ENCODE data around the gene NEK9. TPM values are rescaled to one million over a fixed set of nuclear protein-coding genes. Genes with fewer than 3 reads are reported as not detected.

Gene NEK9
- total and polyA plus RNA-seq, 2 experiments from 2014 or later, result 16.3 to 31.1 TPM

- TF ChIP-seq REST (IDR thresholded peaks at IDR 0.05; ENCODE audit: unreplicated experiment), result no peak
- no peak for TF ChIP-seq ZNF114 (CRISPR knock-in tag; IDR thresholded peaks at IDR 0.05)
- TF ChIP-seq POLR2AphosphoS5 (IDR thresholded peaks at IDR 0.05; ENCODE audit: low read depth), result no peak
- no peak for TF ChIP-seq CTCF (conservative IDR thresholded peaks at IDR 0.05; ENCODE audit: low read depth in 2 of 2)
- no peak for TF ChIP-seq JUNB (IDR thresholded peaks at IDR 0.05; ENCODE audit: unreplicated experiment)
- TF ChIP-seq ZNF331 (CRISPR knock-in tag; IDR thresholded peaks at IDR 0.05; ENCODE audit: low read depth), result no peak
- TF ChIP-seq STAT1 (IDR thresholded peaks at IDR 0.05; ENCODE audit: unreplicated experiment), result no peak
- TF ChIP-seq EZH2 (IDR thresholded peaks at IDR 0.05; ENCODE audit: low read depth, unreplicated experiment), result no peak
Measured at GRCh38 chr14:75069811-75070145, 57.1 kb downstream of the NEK9 start (continued).

GRCh38 chr14:75069121-75069810 lies 57.6 kb downstream of the NEK9 start, which contains the start of gene ZC2HC1C:
TSS of gene ZC2HC1C (plus strand) at chr14:75069641. CDS start at chr14:75070574, 933 bp downstream.
- H3K4me3 ChIP-seq, result peak within 1 kb of the TSS; percentile 61
- Mint-ChIP-seq H3K9me3 (no peaks in the 10 kb centered on the region), H3K27me3 (ENCODE audit: insufficient read depth, low read depth, poor library complexity) (peaks cover 2% of the 10 kb centered on the region), H3K27ac (peak within 1 kb of the TSS; percentile 91), H3K36me3 (ENCODE audit: low read depth) (no peaks in the 10 kb centered on the region), H3K4me1 (peaks cover 7% of the 10 kb centered on the region; the same call in 2 of the 3 replicates), H3K4me3 (no peak within 1 kb of the TSS; the same call in 2 of the 3 replicates)
- no peaks in the 10 kb centered on the region for H3K36me3 ChIP-seq (ENCODE audit: insufficient read depth)
- H3K79me2 ChIP-seq (replicated peaks; ENCODE audit: insufficient read depth), result peaks cover 20% of the 10 kb centered on the region
- H3F3A ChIP-seq (replicated peaks; ENCODE audit: low read depth), result peaks cover 12% of the 10 kb centered on the region
- H2AFZ ChIP-seq, result peak within 1 kb of the TSS; percentile 90
- DNase-seq (ENCODE audit: low spot score) (peak; percentile 97), ATAC-seq (peak; percentile 91)
- peaks cover 7% of the 10 kb centered on the region; the same call in 1 of the 2 replicates for H3K4me1 ChIP-seq (ENCODE audit: insufficient read depth)
- H3K27me3 ChIP-seq (ENCODE audit: insufficient read depth), result no peaks in the 10 kb centered on the region
- TF ChIP-seq REST (IDR thresholded peaks at IDR 0.05; ENCODE audit: unreplicated experiment), result peak; percentile 16
- TF ChIP-seq EZH2phosphoT487 (IDR thresholded peaks at IDR 0.05; ENCODE audit: unreplicated experiment), result no peak
- TF ChIP-seq POLR2AphosphoS5 (IDR thresholded peaks at IDR 0.05; ENCODE audit: low read depth), result peak; percentile 85
- peak within 1 kb of the TSS; percentile 89 for H3K4me2 ChIP-seq
- peak within 1 kb of the TSS; percentile 78 for H3K27ac ChIP-seq (ENCODE audit: low read depth)
- H4K20me1 ChIP-seq (replicated peaks; ENCODE audit: insufficient read depth), result no peaks in the 10 kb centered on the region; the same call in 1 of the 2 replicates
- H3K9me2 ChIP-seq (ENCODE audit: insufficient read depth), result no peaks in the 10 kb centered on the region
